WTC11 (cell line): ENCODE results near the gene CFAP58. TPM values are rescaled to one million over a fixed set of nuclear protein-coding genes. Genes with fewer than 3 reads are reported as not detected.

Source experiments
- ATAC-seq: fragments of 200-7000 bp; cut with Tn5 transposase; 2 replicates; pipeline ENCODE4 v1.10.0; 2021; ENCODE audit warnings: mild to moderate bottlenecking, moderate library complexity
- CTCF ChIA-PET: fragments of 300-600 bp; sonication (Branson Sonifier 250); formaldehyde crosslinking; loops from one replicate; lab custom pipeline; 2021; ENCODE audit warnings: antibody characterized with exemption; lab: Charles Lee
- POLR2A ChIA-PET: fragments of 350-600 bp; sonication (Branson Sonifier 250); formaldehyde crosslinking; loops from one replicate; lab custom pipeline; 2021; ENCODE audit warnings: antibody characterized with exemption; lab: Charles Lee
- DNase-seq: peaks from one replicate; pipeline ENCODE4 v3.0.0; 2021; ENCODE audit warnings: low spot score
- H3K27ac Mint-ChIP-seq: 2 replicates; pipeline ENCODE4 v1.8.0; 2021; ENCODE audit warnings: mixed read lengths
- H3K27me3 Mint-ChIP-seq: 2 replicates; pipeline ENCODE4 v1.8.0; 2021; ENCODE audit warnings: low read depth, mild to moderate bottlenecking, moderate library complexity, mixed read lengths
- H3K36me3 Mint-ChIP-seq: 2 replicates; pipeline ENCODE4 v1.8.0; 2021; ENCODE audit warnings: mixed read lengths
- H3K4me1 Mint-ChIP-seq: 2 replicates; pipeline ENCODE4 v1.8.0; 2022; ENCODE audit warnings: mixed read lengths
- H3K4me3 Mint-ChIP-seq: 2 replicates; pipeline ENCODE4 v1.8.0; 2021; ENCODE audit warnings: mild to moderate bottlenecking, moderate library complexity, mixed read lengths
- H3K9me3 Mint-ChIP-seq: 2 replicates; pipeline ENCODE4 v1.8.0; 2021; ENCODE audit warnings: mixed read lengths
- ATF2 ChIP-seq: sonication (generic); formaldehyde crosslinking; IDR thresholded peaks from 2 replicates; pipeline ENCODE4 v1.8.1; 2022; ENCODE audit warnings: low read depth, missing genetic modification reagents, borderline replicate concordance
- CTCF ChIP-seq: fragments of 200-600 bp; IDR thresholded peaks from 2 replicates; pipeline ENCODE4 v1.8.0; 2022; ENCODE audit warnings: antibody characterized with exemption
- ETV6 ChIP-seq: sonication (generic); formaldehyde crosslinking; IDR thresholded peaks from 2 replicates; pipeline ENCODE4 v1.8.1; 2022; ENCODE audit warnings: mild to moderate bottlenecking, missing genetic modification reagents
- IRF1 ChIP-seq: sonication (generic); formaldehyde crosslinking; IDR thresholded peaks from 2 replicates; pipeline ENCODE4 v1.8.0; 2023; ENCODE audit warnings: missing genetic modification reagents
- JAZF1 ChIP-seq: fragments of 250-450 bp; sonication (Bioruptor Pico); IDR thresholded peaks from 2 replicates; pipeline ENCODE4 v1.9.0; 2021; ENCODE audit warnings: moderate library complexity, mild to moderate bottlenecking, inconsistent platforms
- MAX ChIP-seq: sonication (generic); formaldehyde crosslinking; IDR thresholded peaks from 2 replicates; pipeline ENCODE4 v1.8.0; 2022; ENCODE audit warnings: mild to moderate bottlenecking, missing genetic modification reagents
- NR2C2 ChIP-seq: sonication (generic); formaldehyde crosslinking; IDR thresholded peaks from 2 replicates; pipeline ENCODE4 v1.8.0; 2022; ENCODE audit warnings: mild to moderate bottlenecking, missing genetic modification reagents
- NR3C1 ChIP-seq: sonication (generic); formaldehyde crosslinking; conservative IDR thresholded peaks from 2 replicates; pipeline ENCODE4 v1.8.1; 2023; ENCODE audit warnings: low read depth, mild to moderate bottlenecking, missing genetic modification reagents
- PRDM15 ChIP-seq: sonication (generic); formaldehyde crosslinking; IDR thresholded peaks from 2 replicates; pipeline ENCODE4 v1.8.0; 2022; ENCODE audit warnings: missing genetic modification reagents
- TCF7 ChIP-seq: sonication (generic); formaldehyde crosslinking; IDR thresholded peaks from 2 replicates; pipeline ENCODE4 v1.8.0; 2022; ENCODE audit warnings: mild to moderate bottlenecking, low read depth, missing genetic modification reagents, moderate library complexity
- USF2 ChIP-seq: sonication (generic); formaldehyde crosslinking; IDR thresholded peaks from 2 replicates; pipeline ENCODE4 v1.8.1; 2023; ENCODE audit warnings: mild to moderate bottlenecking, missing genetic modification reagents, moderate library complexity
- ZNF281 ChIP-seq: sonication (generic); formaldehyde crosslinking; IDR thresholded peaks from 2 replicates; pipeline ENCODE4 v1.8.0; 2023; ENCODE audit warnings: mild to moderate bottlenecking, missing genetic modification reagents
- ZNF425 ChIP-seq: fragments of 250-450 bp; sonication (Bioruptor Pico); conservative IDR thresholded peaks from 2 replicates; pipeline ENCODE4 v1.9.0; 2021; ENCODE audit warnings: mild to moderate bottlenecking
- ZNF532 ChIP-seq: fragments of 250-450 bp; sonication (Bioruptor Pico); IDR thresholded peaks from 2 replicates; pipeline ENCODE4 v1.9.0; 2021; ENCODE audit warnings: mild to moderate bottlenecking, borderline replicate concordance
- total RNA-seq: library from RNA; stranded (reverse); gene quantifications from 3 replicates; pipeline ENCODE4 v1.2.3, GENCODE V29; 2021

The CFAP58 gene
- total RNA-seq, 1 experiment from 2014 or later = 1.0 TPM

GRCh38 chr10:104371753-104372152, 18.1 kb downstream of the CFAP58 start (continued):
- TF ChIP-seq NR3C1 (CRISPR knock-in tag) = no peak
- TF ChIP-seq TCF7 = no peak
- no peak for TF ChIP-seq NR2C2 (CRISPR knock-in tag)
- TF ChIP-seq ATF2 (CRISPR knock-in tag) = no peak

- ChIA-PET CTCF (interaction anchor here (0.9 to 1.8 kb wide), 4 partner anchors 20 to 448 kb away, joined by 3 to 4 read pairs (median 4); no protein-coding TSS in a partner anchor), POLR2A (no interaction called here)
- Mint-ChIP-seq H3K27ac (no peak overlapping the region), H3K9me3 (peaks cover 17% of the 10 kb centered on the region), H3K4me3 (no peak overlapping the region), H3K27me3 (no peaks in the 10 kb centered on the region), H3K36me3 (peaks cover 11% of the 10 kb centered on the region), H3K4me1 (peaks cover 22% of the 10 kb centered on the region)
- no peak for DNase-seq
- no peak for TF ChIP-seq USF2 (CRISPR knock-in tag)
- TF ChIP-seq ZNF425 = no peak
- TF ChIP-seq JAZF1 (CRISPR knock-in tag) = no peak
- TF ChIP-seq NR3C1 (CRISPR knock-in tag) = no peak
- no peak for TF ChIP-seq ETV6 (CRISPR knock-in tag)
- TF ChIP-seq IRF1 = no peak
- no peak for TF ChIP-seq PRDM15
- no peak for TF ChIP-seq ZNF532 (CRISPR knock-in tag)
- no peak for TF ChIP-seq MAX (CRISPR knock-in tag)
- TF ChIP-seq CTCF = no peak
- TF ChIP-seq ZNF281 = no peak
- no peak for ATAC-seq
These were observed 21.0 kb downstream of the CFAP58 start for GRCh38 chr10:104374591-104374990.
